Gastroesophageal sphincter (tissue), 4 donors: ENCODE results near the gene YAP1. TPM values are rescaled to one million over a fixed set of nuclear protein-coding genes. Genes with fewer than 3 reads are reported as not detected.
A peak's percentile ranks its signal among the peaks of the same experiment; 100 is the strongest.

Experiments
- ATAC-seq: fragments of 150-250 bp; one replicate; pipeline ENCODE4 v1.9.1; 2016; ENCODE audit warnings: mild to moderate bottlenecking, moderate library complexity
- H3K27ac ChIP-seq, 4 donors: fragments of 200-600 bp; sonication (generic) in 3 of 4; 1 replicate in 3 of 4; 2 replicates in 1 of 4; pipeline ENCODE4 v1.5.1; 2016 to 2019
- H3K27me3 ChIP-seq: fragments of 200-600 bp; sonication (generic); one replicate; pipeline ENCODE4 v1.5.1; 2019
- H3K36me3 ChIP-seq, 2 donors: fragments of 200-600 bp; sonication (generic); one replicate each; pipeline ENCODE4 v1.5.1; 2019; ENCODE audit warnings: control low read depth in 1 of 2
- H3K4me1 ChIP-seq, 3 donors: fragments of 200-600 bp; sonication (generic); 1 replicate in 2 of 3; 2 replicates in 1 of 3; pipeline ENCODE4 v1.5.1; 2016 to 2019; ENCODE audit warnings: control low read depth in 2 of 3
- H3K4me3 ChIP-seq, 2 donors: fragments of 200-600 bp; sonication (generic); one replicate each; pipeline ENCODE4 v1.5.1; 2019; ENCODE audit warnings: mild to moderate bottlenecking in 1 of 2, moderate library complexity in 1 of 2
- H3K9me3 ChIP-seq, 3 donors: fragments of 200-600 bp; sonication (generic); one replicate each; pipeline ENCODE4 v1.5.1; 2017 to 2019; ENCODE audit warnings: control low read depth in 2 of 3
- CTCF ChIP-seq, 4 experiments: fragments of 200-600 bp in 2 of 4; fragments of 450-650 bp in 2 of 4; sonication (generic) in 1 of 4; IDR thresholded peaks; one replicate each; pipeline ENCODE4 v1.5.1; 2017 to 2019; ENCODE audit warnings: antibody characterized with exemption in 4 of 4, mild to moderate bottlenecking in 2 of 4, moderate library complexity in 2 of 4
- EP300 ChIP-seq: sonication (generic); formaldehyde crosslinking; IDR thresholded peaks from one replicate; pipeline ENCODE4 v1.6.1; 2017; ENCODE audit warnings: antibody characterized with exemption, mild to moderate bottlenecking
- POLR2A ChIP-seq, 2 donors: fragments of 450-650 bp; IDR thresholded peaks; one replicate each; pipeline ENCODE4 v1.6.1; 2017; ENCODE audit warnings: antibody characterized with exemption in 2 of 2, mild to moderate bottlenecking in 2 of 2, moderate library complexity in 1 of 2
- POLR2AphosphoS5 ChIP-seq: sonication (generic); formaldehyde crosslinking; IDR thresholded peaks from one replicate; pipeline ENCODE4 v1.6.1; 2017; ENCODE audit warnings: antibody characterized with exemption
- WGBS, 2 donors: methylation state at CpG; one replicate each; pipeline ENCODE4 v1.1.5; 2018; ENCODE audit warnings: low coverage in 1 of 2; 5-methylcytosine and 5-hydroxymethylcytosine counted together
- total RNA-seq, 4 donors: library from RNA; depleted of rRNA; stranded (reverse); fragments of >200 nt; gene quantifications; one replicate each; pipeline ENCODE4 v1.1.0, GENCODE V29; 2016

YAP1 gene
- total RNA-seq, 4 donors from 2014 or later: 192 to 323 (median 278) TPM

GRCh38 chr11:102111011-102111786 lies 952 bp downstream of the YAP1 start:
- H3K9me3 ChIP-seq: no peaks in the 10 kb centered on the region
- TF ChIP-seq POLR2A (IDR thresholded peaks at IDR 0.05): peak in 1 of 2 donors; percentile 14
- no peak for TF ChIP-seq EP300
- TF ChIP-seq CTCF (IDR thresholded peaks at IDR 0.05): peak in 1 of 4 experiments; percentile 31
- peak; percentile 63 for TF ChIP-seq POLR2AphosphoS5
- peak overlapping the region; percentile 88 to 99 (median 96) for H3K27ac ChIP-seq
- ATAC-seq: peak; percentile 64
- 0% methylated on average over 4 to 6 of the region's 61 CpGs for WGBS, 2 donors
- H3K36me3 ChIP-seq: no peaks in the 10 kb centered on the region
- peaks cover 1 to 54% (median 6%) of the 10 kb centered on the region in 3 donors for H3K4me1 ChIP-seq
- H3K4me3 ChIP-seq: peak overlapping the region; percentile 90 to 91
- H3K27me3 ChIP-seq: no peaks in the 10 kb centered on the region

- peak; percentile 93 for TF ChIP-seq POLR2AphosphoS5
- no peak for TF ChIP-seq EP300
- TF ChIP-seq POLR2A (IDR thresholded peaks at IDR 0.05): no peak
- no peak for TF ChIP-seq CTCF (IDR thresholded peaks at IDR 0.05)
- Histone ChIP-seq H3K27me3 (no peaks in the 10 kb centered on the region), H3K27ac (peak overlapping the region; percentile 88 to 99 (median 96)), H3K9me3 (no peaks in the 10 kb centered on the region), H3K4me3 (peak overlapping the region; percentile 90 to 91), H3K36me3 (no peaks in the 10 kb centered on the region), H3K4me1 (peaks cover 4 to 61% (median 6%) of the 10 kb centered on the region in 3 donors)
- 1% methylated on average over 19 of the region's 20 CpGs for WGBS, 2 donors
- ATAC-seq: peak; percentile 32
Observed at GRCh38 chr11:102111787-102112508, 1.7 kb downstream of the YAP1 start.

GRCh38 chr11:102112509-102112821 lies 2.2 kb downstream of the YAP1 start:
- Histone ChIP-seq H3K9me3 (no peaks in the 10 kb centered on the region), H3K36me3 (no peaks in the 10 kb centered on the region), H3K27ac (peak overlapping the region; percentile 88 to 99 (median 96)), H3K4me1 (peaks cover 6 to 67% (median 7%) of the 10 kb centered on the region in 3 donors), H3K27me3 (no peaks in the 10 kb centered on the region), H3K4me3 (peak overlapping the region; percentile 90 to 91)
- 10 to 11% methylated on average over 3 to 5 of the region's 5 CpGs for WGBS, 2 donors
- ATAC-seq: no peak
- TF ChIP-seq CTCF (IDR thresholded peaks at IDR 0.05) (no peak), EP300 (no peak), POLR2AphosphoS5 (no peak), POLR2A (IDR thresholded peaks at IDR 0.05) (no peak)

GRCh38 chr11:102114032-102114431 lies 3.8 kb downstream of the YAP1 start:
- Histone ChIP-seq H3K4me1 (peaks cover 4 to 73% (median 12%) of the 10 kb centered on the region in 3 donors), H3K36me3 (no peaks in the 10 kb centered on the region), H3K9me3 (no peaks in the 10 kb centered on the region), H3K27ac (no peak overlapping the region), H3K4me3 (peak overlapping the region in 1 of 2 donors; percentile 13), H3K27me3 (no peaks in the 10 kb centered on the region)
- WGBS, 2 donors: 48 to 75% methylated on average over 2 to 4 of the region's 4 CpGs
- no peak for TF ChIP-seq EP300
- no peak for TF ChIP-seq POLR2AphosphoS5
- TF ChIP-seq CTCF (IDR thresholded peaks at IDR 0.05): no peak
- TF ChIP-seq POLR2A (IDR thresholded peaks at IDR 0.05): no peak
- no peak for ATAC-seq

- Histone ChIP-seq H3K36me3 (no peaks in the 10 kb centered on the region), H3K27ac (peak overlapping the region in 1 of 4 donors; percentile 9), H3K4me3 (no peak overlapping the region), H3K4me1 (peaks cover 8 to 80% (median 18%) of the 10 kb centered on the region in 3 donors), H3K27me3 (no peaks in the 10 kb centered on the region), H3K9me3 (no peaks in the 10 kb centered on the region)
- no peak for ATAC-seq
- TF ChIP-seq POLR2AphosphoS5 (no peak), POLR2A (IDR thresholded peaks at IDR 0.05) (no peak), CTCF (IDR thresholded peaks at IDR 0.05) (no peak), EP300 (no peak)
Observed at GRCh38 chr11:102115557-102115956, 5.3 kb downstream of the YAP1 start.
